COLO668 (cell line): ENCODE data around the gene ADPGK.
"Not testable (repeated sequence)": the region's sequence is repeated elsewhere in the genome, so short reads cannot be mapped to it uniquely, and the experiment has no call there.

Experiments
- DNase-seq: peaks from one replicate; lab custom pipeline; 2025; ENCODE audit not compliant: unreplicated experiment; lab: John Stamatoyannopoulos, UW

ADPGK gene

DNA sequence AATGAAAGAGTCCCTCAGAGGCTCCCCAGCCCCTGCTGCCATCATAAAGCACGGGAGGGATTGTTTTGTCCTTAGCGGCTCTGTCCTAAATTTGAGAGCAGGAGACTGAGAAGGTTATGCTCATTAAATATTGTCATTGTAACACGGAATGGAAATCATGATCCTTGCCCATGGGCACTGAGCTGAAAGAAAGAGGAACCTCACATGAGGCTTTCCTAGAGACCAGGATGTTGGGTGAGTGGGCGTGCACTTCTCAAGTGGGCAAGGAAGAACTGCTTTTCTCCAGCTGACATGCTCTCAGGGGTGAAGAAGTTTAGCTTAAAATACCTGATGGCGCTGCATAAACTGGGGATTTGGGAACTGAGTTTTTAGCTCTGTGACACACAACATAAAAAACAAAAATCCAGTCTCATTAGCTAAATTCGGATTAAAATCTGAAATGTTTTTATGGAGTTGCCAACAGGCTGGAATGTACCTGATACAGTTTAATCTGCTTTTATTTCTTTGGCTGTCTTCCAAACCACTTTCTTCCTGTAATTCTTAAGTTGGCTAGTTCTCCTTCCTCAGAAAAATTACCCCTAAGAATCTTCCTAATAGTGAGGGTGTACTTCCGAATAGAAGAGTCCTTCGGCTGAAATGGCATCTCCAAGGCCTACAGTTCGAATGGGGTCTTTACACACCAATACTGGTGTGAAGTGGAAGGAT, 31.7 kb downstream of the ADPGK start:
- DNase-seq, result no peak

- DNase-seq, result no peak
These were observed 33.9 kb downstream of the ADPGK start for GRCh38 chr15:72749700-72750099.

- DNase-seq, result no peak
These were observed 43.3 kb downstream of the ADPGK start for GRCh38 chr15:72740219-72740618.

DNA sequence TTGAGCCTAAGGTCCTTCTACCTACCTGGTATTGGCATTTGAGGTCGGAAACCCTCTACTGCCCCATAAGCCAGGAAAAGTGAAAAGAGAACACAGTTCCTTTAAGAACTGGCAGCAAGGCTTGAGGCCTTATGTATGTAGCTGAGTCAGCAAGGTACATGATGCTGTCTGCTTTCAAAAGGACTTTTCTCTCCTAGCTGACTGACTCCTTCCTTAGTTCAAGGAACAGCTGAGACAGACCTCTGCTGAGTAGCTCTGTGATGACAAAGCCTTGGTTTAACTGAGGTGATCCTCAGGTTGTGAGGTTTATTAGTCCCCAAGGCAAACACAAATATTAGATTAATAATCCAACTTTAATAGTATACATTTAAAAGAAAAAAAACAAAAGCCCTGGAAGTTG, 45.8 kb downstream of the ADPGK start:
- DNase-seq, result no peak

DNA sequence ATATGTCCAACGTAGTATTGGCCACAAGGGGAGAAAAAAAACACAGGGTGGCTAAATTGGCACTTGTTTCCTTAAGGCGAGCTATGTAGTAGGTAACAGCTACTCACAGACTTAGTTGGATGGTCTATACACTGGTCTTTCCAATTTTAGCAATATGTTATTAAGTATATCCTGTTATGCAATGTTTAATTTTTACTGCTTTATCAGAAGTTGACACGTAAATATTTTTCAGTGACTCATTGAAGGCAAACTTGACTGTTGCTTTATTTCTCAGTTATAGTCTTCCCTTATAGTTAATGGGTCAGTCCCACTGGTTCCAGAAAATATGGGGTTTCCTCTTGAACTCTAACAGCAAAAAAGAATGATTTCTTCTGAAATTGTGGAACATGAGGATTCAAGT, 46.5 kb downstream of the ADPGK start:
- no peak for DNase-seq

DNA sequence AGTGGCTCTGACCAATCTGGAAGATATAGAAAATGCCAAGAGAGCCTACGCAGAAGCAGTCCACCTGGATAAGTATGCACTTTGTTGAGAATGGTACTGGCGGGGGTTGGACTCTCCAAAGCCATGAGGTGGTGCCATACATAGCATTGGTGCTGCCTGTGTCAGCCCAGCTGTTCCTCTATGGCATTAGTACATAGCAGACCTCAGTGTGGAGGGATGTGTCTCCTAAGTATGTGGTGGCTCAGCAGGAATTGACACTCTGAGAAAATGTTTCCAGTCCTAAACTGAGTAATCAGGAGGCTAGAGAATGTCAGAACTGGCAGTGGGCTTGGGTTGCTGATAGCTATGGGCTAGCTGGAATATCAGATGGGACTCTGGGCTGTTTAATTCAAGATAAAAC, 48.4 kb downstream of the ADPGK start:
- DNase-seq, result no peak

GRCh38 chr15:72733941-72734738, 49.4 kb downstream of the ADPGK start:
- no peak for DNase-seq

DNA sequence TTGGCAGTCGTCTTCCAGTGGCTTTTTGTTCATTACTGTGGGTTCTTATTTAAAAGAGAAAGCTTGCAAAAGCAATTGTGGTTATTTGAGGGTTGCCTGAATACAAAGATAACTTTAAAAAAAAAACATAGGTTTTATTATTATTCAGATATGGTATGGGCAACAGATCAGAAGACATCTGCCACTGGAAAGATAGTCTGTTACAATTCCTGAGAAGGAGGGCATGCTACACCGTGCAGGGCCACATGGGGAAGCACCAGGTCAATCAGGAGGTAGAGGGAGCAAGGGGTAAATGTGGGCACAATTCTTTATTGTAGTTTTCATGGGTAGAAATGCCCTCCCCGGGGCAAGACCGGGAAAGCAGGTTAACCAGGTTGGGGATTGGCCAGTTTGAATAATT, 51.0 kb downstream of the ADPGK start:
- no peak for DNase-seq

- DNase-seq, result no peak
These were observed 51.5 kb downstream of the ADPGK start for GRCh38 chr15:72732086-72732485.

GRCh38 chr15:72728821-72729220, 54.7 kb downstream of the ADPGK start:
- no peak for DNase-seq

DNA sequence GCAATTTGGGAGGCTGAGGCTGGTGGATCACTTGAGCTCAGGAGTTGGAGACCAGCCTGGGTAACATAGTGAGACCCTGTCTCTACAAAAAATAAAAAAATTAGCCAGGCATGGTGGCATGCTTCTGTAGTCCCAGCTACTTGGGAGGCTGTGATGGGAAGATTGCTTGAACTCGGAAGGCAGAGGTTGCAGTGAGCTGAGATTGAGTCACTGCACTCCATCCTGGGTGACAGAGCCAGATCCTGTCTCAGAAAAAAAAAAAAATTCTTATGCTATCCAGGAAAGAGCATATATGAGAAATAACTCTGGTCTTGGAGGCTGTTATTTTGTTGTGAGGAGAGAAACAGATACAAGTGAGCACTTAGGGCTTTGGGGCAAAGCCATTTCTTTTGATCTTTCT, 55.3 kb downstream of the ADPGK start:
- DNase-seq, result not testable (repeated sequence)

- DNase-seq, result no peak
These were observed 56.4 kb downstream of the ADPGK start for GRCh38 chr15:72727154-72727553.

- not testable (repeated sequence) for DNase-seq
These were observed 57.7 kb downstream of the ADPGK start for GRCh38 chr15:72725851-72726250.

DNA sequence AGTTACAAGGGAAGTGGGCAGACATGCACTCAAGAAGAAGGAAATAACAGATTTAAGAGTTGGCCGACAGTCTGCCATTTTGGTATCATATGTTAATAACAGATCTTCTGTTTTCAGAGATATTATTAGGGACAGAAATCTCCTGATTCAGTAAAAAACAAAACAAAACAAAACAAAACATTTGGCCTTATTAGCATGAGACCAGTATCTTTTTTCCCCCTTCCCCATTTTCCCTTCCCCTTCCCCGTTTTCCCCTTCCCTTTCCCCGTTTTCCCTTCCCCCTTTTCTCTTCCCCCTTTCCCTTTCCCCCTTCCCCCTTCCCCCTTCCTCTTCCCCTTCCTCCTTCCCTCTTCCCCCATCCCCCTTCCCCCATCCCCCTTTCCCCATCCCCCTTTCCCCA, 58.1 kb downstream of the ADPGK start:
- no peak for DNase-seq

GRCh38 chr15:72724028-72724427, 59.5 kb downstream of the ADPGK start:
- no peak for DNase-seq

GRCh38 chr15:72722071-72722696, 61.4 kb downstream of the ADPGK start:
- DNase-seq, result peak; percentile 62

DNA sequence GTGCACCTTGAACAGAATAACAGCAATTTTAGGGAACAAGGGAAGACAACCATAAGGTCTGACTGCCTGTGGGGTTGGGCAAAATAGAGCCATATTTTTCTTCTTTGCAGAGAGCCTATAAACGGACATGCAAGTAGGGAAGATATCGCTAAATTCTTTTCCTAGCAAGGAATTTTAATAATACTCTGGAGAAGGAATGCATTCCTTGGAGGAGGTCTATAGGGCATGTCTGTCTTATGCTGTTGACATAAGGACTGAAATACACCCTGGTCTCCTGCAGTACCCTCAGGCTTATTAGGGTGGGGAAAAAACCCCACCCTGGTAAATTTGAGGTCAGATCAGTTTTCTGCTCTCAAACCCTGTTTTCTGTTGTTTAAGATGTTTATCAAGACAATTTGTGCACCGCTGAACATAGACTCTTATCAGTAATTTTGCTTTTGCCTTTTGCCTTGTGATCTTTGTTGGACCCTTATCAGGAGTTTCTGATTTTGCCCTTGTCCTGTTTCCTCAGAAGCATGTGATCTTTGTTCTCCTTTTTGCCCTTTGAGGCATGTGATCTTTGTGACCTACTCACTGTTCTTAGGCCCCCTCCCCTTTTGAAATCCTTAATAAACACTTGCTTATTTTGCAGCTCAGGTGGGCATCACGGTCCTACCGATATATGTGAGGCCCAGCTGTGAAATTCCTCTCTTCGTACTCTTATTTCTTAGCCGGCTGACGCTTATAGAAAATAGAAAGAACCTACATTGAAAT, 74.8 kb downstream of the ADPGK start:
- not testable (repeated sequence) for DNase-seq

- no peak for DNase-seq
These were observed 77.3 kb downstream of the ADPGK start for GRCh38 chr15:72706266-72706665.
